Lower lobe of right lung (tissue), 2 donors: ENCODE results near the gene METTL22. TPM values are rescaled to one million over a fixed set of nuclear protein-coding genes. Genes with fewer than 3 reads are reported as not detected.

Experiments used
- ATAC-seq, 2 donors: fragments of 200-7000 bp; cut with Tn5 transposase; one replicate each; pipeline ENCODE4 v1.9.1; 2020 to 2022; ENCODE audit warnings: mild to moderate bottlenecking in 2 of 2, moderate library complexity in 2 of 2
- DNase-seq: peaks from one replicate; pipeline ENCODE4 v3.0.0-alpha.2; 2020
- H3K27ac ChIP-seq: fragments of 200-600 bp; one replicate; pipeline ENCODE4 v1.8.0; 2022
- H3K27me3 ChIP-seq: fragments of 200-600 bp; one replicate; pipeline ENCODE4 v1.8.0; 2022; ENCODE audit warnings: low read depth
- H3K36me3 ChIP-seq: fragments of 200-600 bp; one replicate; pipeline ENCODE4 v1.8.0; 2022; ENCODE audit warnings: mild to moderate bottlenecking
- H3K4me1 ChIP-seq: fragments of 200-600 bp; one replicate; pipeline ENCODE4 v1.8.0; 2022
- H3K4me3 ChIP-seq: fragments of 200-600 bp; one replicate; pipeline ENCODE4 v1.8.0; 2022; ENCODE audit warnings: mild to moderate bottlenecking
- H3K9me3 ChIP-seq: fragments of 200-600 bp; one replicate; pipeline ENCODE4 v1.8.0; 2022
- CTCF ChIP-seq: fragments of 200-600 bp; IDR thresholded peaks from one replicate; pipeline ENCODE4 v1.8.0; 2022; ENCODE audit warnings: antibody characterized with exemption, mild to moderate bottlenecking
- intact Hi-C: fragments of 100-400 bp; cut with DNase I; formaldehyde crosslinking; loops from one replicate; pipeline ENCODE4 v1.11.0; 2022
- total RNA-seq: library from RNA; stranded (reverse); fragmentation: NEBNext Ultra II Directional; extraction: Animal tissue kit (Norgen Biotek cat#: 25700); gene quantifications from one replicate; pipeline ENCODE4 v1.2.1, GENCODE V29; 2021
- donor health status: DM: no; HTN: yes; CAD: no; lungs with severe emphysema.

METTL22 gene
- total RNA-seq, 1 donor from 2014 or later = 43.5 TPM

DNA sequence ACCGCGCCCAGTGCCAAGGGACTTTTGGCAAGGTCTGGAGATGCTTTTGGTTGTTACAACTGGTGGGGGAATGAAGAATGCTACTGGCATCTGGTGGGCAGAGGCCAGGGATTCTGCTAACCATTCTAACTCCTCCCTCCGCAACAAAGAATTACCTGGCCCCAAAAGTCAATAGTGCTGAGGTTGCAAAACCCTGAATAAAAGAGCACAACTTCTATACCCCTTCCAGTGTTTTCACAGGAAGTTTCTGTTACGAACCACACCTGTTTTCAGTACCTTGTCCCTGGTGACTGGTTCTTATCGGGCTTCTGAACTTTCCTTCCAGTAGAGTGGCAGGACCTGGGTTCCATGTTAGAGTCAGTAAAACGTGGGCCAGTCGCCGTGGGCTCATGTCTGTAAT is 70.2 kb downstream of the METTL22 start:
- TF ChIP-seq CTCF = no peak
- Histone ChIP-seq H3K27ac (no peak overlapping the region), H3K27me3 (no peaks in the 10 kb centered on the region), H3K4me1 (no peaks in the 10 kb centered on the region), H3K36me3 (no peaks in the 10 kb centered on the region), H3K4me3 (no peak overlapping the region), H3K9me3 (peaks cover 12% of the 10 kb centered on the region)
- intact Hi-C loops = no loop called here
- DNase-seq (no peak), ATAC-seq (no peak)

DNA sequence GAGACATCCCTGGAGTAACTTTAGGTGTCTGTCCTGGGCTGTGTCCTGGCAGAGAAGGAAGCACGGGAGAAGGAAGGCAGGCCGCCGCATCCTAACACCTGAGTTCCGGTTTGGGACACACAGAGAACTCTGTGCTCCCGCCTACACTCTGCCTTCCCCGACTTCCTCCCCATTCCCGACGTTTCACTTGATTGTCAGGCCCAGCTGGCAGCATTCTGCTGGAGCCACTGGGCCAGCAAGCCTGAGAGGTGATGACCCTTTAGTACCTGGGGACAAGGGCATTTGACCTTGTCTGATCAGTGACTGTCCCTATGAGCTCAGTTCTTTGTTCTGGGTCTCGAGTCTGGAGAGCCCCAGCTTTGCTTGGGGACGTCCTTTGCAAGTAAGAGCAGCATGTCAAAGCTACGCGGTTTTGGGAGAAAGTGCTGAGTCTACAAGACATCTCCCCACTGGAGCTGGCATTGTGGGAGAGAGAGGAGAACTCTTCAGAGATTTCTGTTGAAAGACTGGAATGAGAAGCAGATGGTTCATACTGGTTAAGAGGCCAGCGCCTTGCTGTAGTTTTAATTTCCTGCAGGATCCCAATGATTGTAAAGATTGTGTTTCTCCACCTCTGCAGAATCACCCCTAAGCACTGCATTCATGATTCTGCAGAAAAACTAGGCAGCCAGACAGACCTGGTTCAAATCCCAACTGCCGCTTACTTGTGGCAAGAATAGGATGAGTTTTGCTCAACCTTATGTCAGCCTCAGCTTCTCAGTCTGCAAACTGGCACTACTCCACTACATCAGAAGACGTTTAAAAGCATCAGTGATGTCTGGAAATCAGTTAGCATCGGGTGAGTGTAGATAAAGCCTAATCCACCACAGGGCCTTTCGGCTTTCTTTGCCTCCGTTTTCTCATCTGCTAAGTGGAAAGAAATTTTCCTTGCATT is 73.6 kb downstream of the METTL22 start:
- ATAC-seq (no peak), DNase-seq (no peak)
- no peak for TF ChIP-seq CTCF
- Histone ChIP-seq H3K27me3 (no peaks in the 10 kb centered on the region), H3K27ac (no peak overlapping the region), H3K4me3 (no peak overlapping the region), H3K36me3 (no peaks in the 10 kb centered on the region), H3K4me1 (no peaks in the 10 kb centered on the region), H3K9me3 (peaks cover 3% of the 10 kb centered on the region)
- intact Hi-C loops = no loop called here

- H3K27ac ChIP-seq = no peak overlapping the region
- H3K4me3 ChIP-seq = no peak overlapping the region
- no peak for ATAC-seq
- no peaks in the 10 kb centered on the region for H3K27me3 ChIP-seq
- H3K4me1 ChIP-seq = no peaks in the 10 kb centered on the region
- no peak for DNase-seq
- intact Hi-C loops = no loop called here
- no peaks in the 10 kb centered on the region for H3K36me3 ChIP-seq
- no peaks in the 10 kb centered on the region for H3K9me3 ChIP-seq
- no peak for TF ChIP-seq CTCF
Measured at GRCh38 chr16:8696880-8697279, 75.4 kb downstream of the METTL22 start.

- Histone ChIP-seq H3K4me3 (no peak overlapping the region), H3K9me3 (no peaks in the 10 kb centered on the region), H3K36me3 (no peaks in the 10 kb centered on the region), H3K27me3 (no peaks in the 10 kb centered on the region), H3K27ac (no peak overlapping the region), H3K4me1 (no peaks in the 10 kb centered on the region)
- intact Hi-C loops = no loop called here
- no peak for DNase-seq
- TF ChIP-seq CTCF = no peak
- no peak for ATAC-seq
Measured at GRCh38 chr16:8697965-8698364, 76.5 kb downstream of the METTL22 start.

Other genes starting within 250 kb of the METTL22 start
- gene TMEM114, start 31.2 kb upstream of the METTL22 start, total RNA-seq = not detected
- gene ABAT, start 52.9 kb downstream of the METTL22 start, total RNA-seq = 12.9 TPM
- gene TMEM186, start 175.9 kb downstream of the METTL22 start, total RNA-seq = 8.6 TPM
- 39.3 TPM for gene PMM2, start 176.1 kb downstream of the METTL22 start, total RNA-seq
- 89.0 TPM for gene CARHSP1, start 247.3 kb downstream of the METTL22 start, total RNA-seq